Smooth muscle cell (in vitro differentiated cells): Measurements from ENCODE around the gene AHNAK. TPM values are rescaled to one million over a fixed set of nuclear protein-coding genes. Genes with fewer than 3 reads are reported as not detected.

Source experiments
- DNase-seq: peaks from one replicate; lab custom pipeline; 2025; ENCODE audit not compliant: unreplicated experiment; lab: John Stamatoyannopoulos, UW
- H2AFZ ChIP-seq: fragments of 200-600 bp; sonication (generic); 2 replicates; pipeline ENCODE4 v1.6.0; 2016; ENCODE audit warnings: antibody characterized with exemption, low read depth, mild to moderate bottlenecking
- H3F3A ChIP-seq: fragments of 200-600 bp; sonication (generic); 2 replicates; pipeline ENCODE4 v1.6.0; 2017; ENCODE audit warnings: antibody characterized with exemption, low read depth
- H3K27ac ChIP-seq: fragments of 200-600 bp; sonication (generic); 2 replicates; pipeline ENCODE4 v1.5.1; 2016; ENCODE audit warnings: low read depth, mild to moderate bottlenecking
- H3K27me3 ChIP-seq: fragments of 200-600 bp; sonication (generic); 2 replicates; pipeline ENCODE4 v1.6.1; 2016; ENCODE audit warnings: low read depth, mild to moderate bottlenecking
- H3K36me3 ChIP-seq: fragments of 200-600 bp; sonication (generic); 2 replicates; pipeline ENCODE4 v1.5.1; 2016; ENCODE audit warnings: low read depth
- H3K4me1 ChIP-seq: fragments of 200-600 bp; sonication (generic); 2 replicates; pipeline ENCODE4 v1.5.1; 2016; ENCODE audit warnings: low read depth
- H3K4me2 ChIP-seq: fragments of 200-600 bp; sonication (generic); 2 replicates; pipeline ENCODE4 v1.6.0; 2016; ENCODE audit warnings: mild to moderate bottlenecking
- H3K4me3 ChIP-seq: fragments of 200-600 bp; sonication (generic); 2 replicates; pipeline ENCODE4 v1.5.1; 2016; ENCODE audit warnings: mild to moderate bottlenecking
- H3K79me2 ChIP-seq: fragments of 200-600 bp; sonication (generic); 2 replicates; pipeline ENCODE4 v1.6.0; 2016; ENCODE audit warnings: low read depth, mild to moderate bottlenecking
- H3K9ac ChIP-seq: fragments of 200-600 bp; sonication (generic); 2 replicates; pipeline ENCODE4 v1.6.0; 2016; ENCODE audit warnings: low read depth
- H3K9me3 ChIP-seq: fragments of 200-600 bp; sonication (generic); replicated peaks from 2 replicates; pipeline ENCODE4 v1.5.1; 2016; ENCODE audit warnings: low read depth
- H4K20me1 ChIP-seq: fragments of 200-600 bp; sonication (generic); 2 replicates; pipeline ENCODE4 v1.6.0; 2016; ENCODE audit warnings: low read depth
- WGBS: methylation state at CpG from one replicate; pipeline ENCODE4 v1.1.7; 2016; ENCODE audit warnings: low lambda C conversion rate; 5-methylcytosine and 5-hydroxymethylcytosine counted together
- polyA plus RNA-seq: library from polyadenylated mRNA; unstranded; fragments of >200 nt; fragmentation: Nextera tagmentation; extraction: Ambion mirVana; gene quantifications from 2 replicates; pipeline ENCODE4 v1.2.1, GENCODE V29; 2016
- total RNA-seq: library from RNA; depleted of rRNA; stranded (reverse); fragments of >200 nt; gene quantifications from 2 replicates; pipeline ENCODE4 v1.2.3, GENCODE V29; 2014
- TF ChIP-seq, protein P1 (sequence below): fragments of 200-600 bp; sonication (generic); IDR thresholded peaks from 2 replicates; pipeline ENCODE4 v1.5.1; 2017; ENCODE audit warnings: borderline replicate concordance, mild to moderate bottlenecking, antibody characterized with exemption; ENCODE audit not compliant: insufficient read depth, poor library complexity, severe bottlenecking

Gene AHNAK
- total and polyA plus RNA-seq, 2 experiments from 2014 or later, result 27.2 to 229 TPM

GRCh38 chr11:62579252-62579651 is 32.6 kb upstream of the AHNAK start:
- Histone ChIP-seq H3F3A (peaks cover 5% of the 10 kb centered on the region), H3K4me3 (no peak overlapping the region), H3K4me2 (no peak overlapping the region), H3K9ac (no peak overlapping the region), H3K79me2 (peaks cover 29% of the 10 kb centered on the region), H3K36me3 (peaks cover 3% of the 10 kb centered on the region), H4K20me1 (no peaks in the 10 kb centered on the region), H3K9me3 (no peaks in the 10 kb centered on the region), H3K4me1 (no peaks in the 10 kb centered on the region), H3K27me3 (no peaks in the 10 kb centered on the region), H2AFZ (no peak overlapping the region), H3K27ac (no peak overlapping the region)
- 96% methylated on average over 2 of the region's 2 CpGs for WGBS
- no peak for DNase-seq
- TF ChIP-seq, protein P1, sequence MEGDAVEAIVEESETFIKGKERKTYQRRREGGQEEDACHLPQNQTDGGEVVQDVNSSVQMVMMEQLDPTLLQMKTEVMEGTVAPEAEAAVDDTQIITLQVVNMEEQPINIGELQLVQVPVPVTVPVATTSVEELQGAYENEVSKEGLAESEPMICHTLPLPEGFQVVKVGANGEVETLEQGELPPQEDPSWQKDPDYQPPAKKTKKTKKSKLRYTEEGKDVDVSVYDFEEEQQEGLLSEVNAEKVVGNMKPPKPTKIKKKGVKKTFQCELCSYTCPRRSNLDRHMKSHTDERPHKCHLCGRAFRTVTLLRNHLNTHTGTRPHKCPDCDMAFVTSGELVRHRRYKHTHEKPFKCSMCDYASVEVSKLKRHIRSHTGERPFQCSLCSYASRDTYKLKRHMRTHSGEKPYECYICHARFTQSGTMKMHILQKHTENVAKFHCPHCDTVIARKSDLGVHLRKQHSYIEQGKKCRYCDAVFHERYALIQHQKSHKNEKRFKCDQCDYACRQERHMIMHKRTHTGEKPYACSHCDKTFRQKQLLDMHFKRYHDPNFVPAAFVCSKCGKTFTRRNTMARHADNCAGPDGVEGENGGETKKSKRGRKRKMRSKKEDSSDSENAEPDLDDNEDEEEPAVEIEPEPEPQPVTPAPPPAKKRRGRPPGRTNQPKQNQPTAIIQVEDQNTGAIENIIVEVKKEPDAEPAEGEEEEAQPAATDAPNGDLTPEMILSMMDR, result no peak

- Histone ChIP-seq H2AFZ (no peak overlapping the region), H3K27me3 (no peaks in the 10 kb centered on the region), H3K79me2 (peaks cover 30% of the 10 kb centered on the region), H3K9me3 (no peaks in the 10 kb centered on the region), H4K20me1 (no peaks in the 10 kb centered on the region), H3K4me1 (no peaks in the 10 kb centered on the region), H3F3A (peaks cover 5% of the 10 kb centered on the region), H3K4me2 (no peak overlapping the region), H3K9ac (no peak overlapping the region), H3K36me3 (peaks cover 3% of the 10 kb centered on the region), H3K4me3 (no peak overlapping the region), H3K27ac (no peak overlapping the region)
- TF ChIP-seq, protein P1, result no peak
- 99% methylated on average over 11 of the region's 11 CpGs for WGBS
- no peak for DNase-seq
Measured at GRCh38 chr11:62578541-62578940, 31.9 kb upstream of the AHNAK start.

- Histone ChIP-seq H3K4me2 (no peak overlapping the region), H4K20me1 (peaks cover 12% of the 10 kb centered on the region), H3K9ac (no peak overlapping the region), H3K36me3 (peaks cover 3% of the 10 kb centered on the region), H3K79me2 (peaks cover 37% of the 10 kb centered on the region), H3K4me3 (no peak overlapping the region), H2AFZ (no peak overlapping the region), H3F3A (peaks cover 5% of the 10 kb centered on the region), H3K27me3 (no peaks in the 10 kb centered on the region), H3K27ac (peak overlapping the region; percentile 34), H3K4me1 (peaks cover 6% of the 10 kb centered on the region), H3K9me3 (no peaks in the 10 kb centered on the region)
- DNase-seq, result no peak
- WGBS, result 92% methylated on average over 12 of the region's 12 CpGs
- TF ChIP-seq, protein P1, result no peak
Measured at GRCh38 chr11:62577046-62577714, 30.6 kb upstream of the AHNAK start.

DNA sequence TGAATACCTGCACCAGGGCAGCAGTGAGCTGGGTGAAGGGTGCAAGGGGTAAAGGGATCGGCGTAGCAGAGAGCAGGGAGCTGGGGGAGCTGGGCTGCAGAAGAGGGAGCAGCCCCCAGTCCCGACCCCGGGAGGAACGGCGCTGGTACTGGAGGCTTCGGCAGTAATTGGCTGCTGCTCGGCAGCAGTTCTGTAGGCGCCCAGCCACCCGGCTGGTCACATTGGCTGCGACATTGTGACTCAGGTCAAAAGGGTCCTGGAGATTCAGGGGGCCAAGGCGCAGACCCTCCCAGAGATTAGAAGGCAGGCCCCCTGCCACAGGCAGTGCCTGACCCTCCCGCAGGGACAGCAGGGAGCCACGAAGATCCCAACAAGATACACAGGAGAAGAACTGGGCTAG is 29.2 kb upstream of the AHNAK start:
- H3K9me3 ChIP-seq, result no peaks in the 10 kb centered on the region
- H3K4me2 ChIP-seq, result peak overlapping the region; percentile 91
- H3K27me3 ChIP-seq, result no peaks in the 10 kb centered on the region
- peaks cover 26% of the 10 kb centered on the region for H4K20me1 ChIP-seq
- TF ChIP-seq, protein P1, result no peak
- 94% methylated on average over 14 of the region's 14 CpGs for WGBS
- H3K4me3 ChIP-seq, result peak overlapping the region; percentile 97
- no peak overlapping the region for H2AFZ ChIP-seq
- H3K79me2 ChIP-seq, result peaks cover 51% of the 10 kb centered on the region
- DNase-seq, result no peak
- peak overlapping the region; percentile 97 for H3K9ac ChIP-seq
- peaks cover 5% of the 10 kb centered on the region for H3F3A ChIP-seq
- H3K4me1 ChIP-seq, result peaks cover 11% of the 10 kb centered on the region
- peaks cover 3% of the 10 kb centered on the region for H3K36me3 ChIP-seq
- peak overlapping the region; percentile 94 for H3K27ac ChIP-seq
